Measurements from ENCODE around the gene RAD9A. TPM values are rescaled to one million over a fixed set of nuclear protein-coding genes. Genes with fewer than 3 reads are reported as not detected.

The RAD9A gene
- total and polyA plus RNA-seq, 2 experiments from 2014 or later = 13.9 to 17.0 TPM

- TF ChIP-seq EZH2phosphoT487 (IDR thresholded peaks at IDR 0.05; ENCODE audit: unreplicated experiment) (no peak), CTCF (conservative IDR thresholded peaks at IDR 0.05; ENCODE audit: low read depth in 2 of 2) (no peak), CREB1 (CRISPR knock-in tag; IDR thresholded peaks at IDR 0.05; ENCODE audit: low read depth) (no peak)
Observed at GRCh38 chr11:67433536-67434394, 42.0 kb downstream of the RAD9A start (continued).

GRCh38 chr11:67434395-67434881 is 42.7 kb downstream of the RAD9A start:
- H3K9me2 ChIP-seq (ENCODE audit: insufficient read depth) = no peaks in the 10 kb centered on the region
- no peak overlapping the region for H3K4me3 Mint-ChIP-seq
- no peak for DNase-seq (ENCODE audit: low spot score)
- H3K4me2 ChIP-seq = no peak overlapping the region
- H3F3A ChIP-seq (replicated peaks; ENCODE audit: low read depth) = peaks cover 7% of the 10 kb centered on the region; the same call in 1 of the 2 replicates
- no peak for ATAC-seq
- H3K4me1 ChIP-seq (ENCODE audit: insufficient read depth) = peaks cover 14% of the 10 kb centered on the region
- 0 out of 2 replicates have a peak, but pooled peaks cover 3% of the 10 kb centered on the region for H3K36me3 ChIP-seq (ENCODE audit: insufficient read depth)
- H3K36me3 Mint-ChIP-seq (ENCODE audit: low read depth) = peaks cover 29% of the 10 kb centered on the region
- H3K4me1 Mint-ChIP-seq = peaks cover 22% of the 10 kb centered on the region
- no peaks in the 10 kb centered on the region for H4K20me1 ChIP-seq (replicated peaks; ENCODE audit: insufficient read depth)
- peaks cover 8% of the 10 kb centered on the region for H3K27me3 Mint-ChIP-seq (ENCODE audit: insufficient read depth, low read depth, poor library complexity)
- H3K9me3 Mint-ChIP-seq = no peaks in the 10 kb centered on the region; the same call in 2 of the 3 replicates
- H3K27me3 ChIP-seq (ENCODE audit: insufficient read depth) = no peaks in the 10 kb centered on the region
- peaks cover under 1% of the 10 kb centered on the region for H3K79me2 ChIP-seq (replicated peaks; ENCODE audit: insufficient read depth)
- H3K4me3 ChIP-seq = no peak overlapping the region
- H3K27ac ChIP-seq (ENCODE audit: low read depth) = no peak overlapping the region
- no peak for TF ChIP-seq ZNF331 (CRISPR knock-in tag; IDR thresholded peaks at IDR 0.05; ENCODE audit: low read depth)
- no peak for TF ChIP-seq EZH2phosphoT487 (IDR thresholded peaks at IDR 0.05; ENCODE audit: unreplicated experiment)
- TF ChIP-seq EZH2 (IDR thresholded peaks at IDR 0.05; ENCODE audit: low read depth, unreplicated experiment) = no peak
- no peak overlapping the region for H2AFZ ChIP-seq
- no peak overlapping the region for H3K27ac Mint-ChIP-seq

DNA sequence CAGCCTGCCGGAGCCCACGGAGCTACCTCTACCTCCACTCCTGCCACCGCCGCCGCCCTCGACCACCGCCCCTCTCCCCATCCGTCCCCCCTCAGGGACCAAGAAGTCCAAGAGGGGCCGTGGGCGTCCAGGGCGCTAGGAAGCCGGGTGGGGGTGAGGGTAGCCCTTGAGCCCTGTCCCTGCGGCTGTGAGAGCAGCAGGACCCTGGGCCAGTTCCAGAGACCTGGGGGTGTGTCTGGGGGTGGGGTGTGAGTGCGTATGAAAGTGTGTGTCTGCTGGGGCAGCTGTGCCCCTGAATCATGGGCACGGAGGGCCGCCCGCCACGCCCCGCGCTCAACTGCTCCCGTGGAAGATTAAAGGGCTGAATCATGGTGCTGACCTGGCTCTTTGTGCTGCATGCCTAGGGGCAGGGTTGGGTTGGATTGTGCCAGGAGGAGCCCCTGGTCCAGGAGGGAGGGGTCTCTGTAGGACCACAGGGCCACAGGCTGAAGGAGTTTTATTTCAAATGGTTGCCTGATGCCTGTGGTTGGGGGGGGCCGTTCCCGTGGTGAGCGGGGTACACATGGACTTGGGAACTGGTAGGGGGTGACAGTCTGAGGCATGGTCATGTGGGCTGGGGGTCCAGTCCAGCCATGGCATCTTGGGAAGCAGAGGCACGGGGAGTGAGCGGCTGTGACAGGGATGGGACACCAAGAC is 43.4 kb downstream of the RAD9A start:
- Mint-ChIP-seq H3K4me3 (no peak overlapping the region; the same call in 2 of the 3 replicates), H3K36me3 (ENCODE audit: low read depth) (peaks cover 34% of the 10 kb centered on the region), H3K27me3 (ENCODE audit: insufficient read depth, low read depth, poor library complexity) (peaks cover 10% of the 10 kb centered on the region), H3K4me1 (peaks cover 23% of the 10 kb centered on the region), H3K27ac (peak overlapping the region; percentile 90), H3K9me3 (no peaks in the 10 kb centered on the region; the same call in 2 of the 3 replicates)
- H3F3A ChIP-seq (replicated peaks; ENCODE audit: low read depth) = 0 out of 2 replicates have a peak, but pooled peaks cover 12% of the 10 kb centered on the region
- H4K20me1 ChIP-seq (replicated peaks; ENCODE audit: insufficient read depth) = no peaks in the 10 kb centered on the region
- H3K27me3 ChIP-seq (ENCODE audit: insufficient read depth) = no peaks in the 10 kb centered on the region
- H3K27ac ChIP-seq (ENCODE audit: low read depth) = peak overlapping the region; percentile 88; the same call in 1 of the 2 replicates
- no peak overlapping the region for H2AFZ ChIP-seq
- H3K4me3 ChIP-seq = no peak overlapping the region
- ATAC-seq (no peak), DNase-seq (ENCODE audit: low spot score) (no peak)
- H3K4me2 ChIP-seq = no peak overlapping the region
- H3K79me2 ChIP-seq (replicated peaks; ENCODE audit: insufficient read depth) = no peaks in the 10 kb centered on the region
- TF ChIP-seq CREB1 (CRISPR knock-in tag; IDR thresholded peaks at IDR 0.05; ENCODE audit: low read depth) = no peak
- TF ChIP-seq, protein P1, sequence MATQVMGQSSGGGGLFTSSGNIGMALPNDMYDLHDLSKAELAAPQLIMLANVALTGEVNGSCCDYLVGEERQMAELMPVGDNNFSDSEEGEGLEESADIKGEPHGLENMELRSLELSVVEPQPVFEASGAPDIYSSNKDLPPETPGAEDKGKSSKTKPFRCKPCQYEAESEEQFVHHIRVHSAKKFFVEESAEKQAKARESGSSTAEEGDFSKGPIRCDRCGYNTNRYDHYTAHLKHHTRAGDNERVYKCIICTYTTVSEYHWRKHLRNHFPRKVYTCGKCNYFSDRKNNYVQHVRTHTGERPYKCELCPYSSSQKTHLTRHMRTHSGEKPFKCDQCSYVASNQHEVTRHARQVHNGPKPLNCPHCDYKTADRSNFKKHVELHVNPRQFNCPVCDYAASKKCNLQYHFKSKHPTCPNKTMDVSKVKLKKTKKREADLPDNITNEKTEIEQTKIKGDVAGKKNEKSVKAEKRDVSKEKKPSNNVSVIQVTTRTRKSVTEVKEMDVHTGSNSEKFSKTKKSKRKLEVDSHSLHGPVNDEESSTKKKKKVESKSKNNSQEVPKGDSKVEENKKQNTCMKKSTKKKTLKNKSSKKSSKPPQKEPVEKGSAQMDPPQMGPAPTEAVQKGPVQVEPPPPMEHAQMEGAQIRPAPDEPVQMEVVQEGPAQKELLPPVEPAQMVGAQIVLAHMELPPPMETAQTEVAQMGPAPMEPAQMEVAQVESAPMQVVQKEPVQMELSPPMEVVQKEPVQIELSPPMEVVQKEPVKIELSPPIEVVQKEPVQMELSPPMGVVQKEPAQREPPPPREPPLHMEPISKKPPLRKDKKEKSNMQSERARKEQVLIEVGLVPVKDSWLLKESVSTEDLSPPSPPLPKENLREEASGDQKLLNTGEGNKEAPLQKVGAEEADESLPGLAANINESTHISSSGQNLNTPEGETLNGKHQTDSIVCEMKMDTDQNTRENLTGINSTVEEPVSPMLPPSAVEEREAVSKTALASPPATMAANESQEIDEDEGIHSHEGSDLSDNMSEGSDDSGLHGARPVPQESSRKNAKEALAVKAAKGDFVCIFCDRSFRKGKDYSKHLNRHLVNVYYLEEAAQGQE (IDR thresholded peaks at IDR 0.05; ENCODE audit: unreplicated experiment) = no peak
- no peak for TF ChIP-seq NANOG (IDR thresholded peaks at IDR 0.05; ENCODE audit: borderline replicate concordance)
- TF ChIP-seq, protein P2, sequence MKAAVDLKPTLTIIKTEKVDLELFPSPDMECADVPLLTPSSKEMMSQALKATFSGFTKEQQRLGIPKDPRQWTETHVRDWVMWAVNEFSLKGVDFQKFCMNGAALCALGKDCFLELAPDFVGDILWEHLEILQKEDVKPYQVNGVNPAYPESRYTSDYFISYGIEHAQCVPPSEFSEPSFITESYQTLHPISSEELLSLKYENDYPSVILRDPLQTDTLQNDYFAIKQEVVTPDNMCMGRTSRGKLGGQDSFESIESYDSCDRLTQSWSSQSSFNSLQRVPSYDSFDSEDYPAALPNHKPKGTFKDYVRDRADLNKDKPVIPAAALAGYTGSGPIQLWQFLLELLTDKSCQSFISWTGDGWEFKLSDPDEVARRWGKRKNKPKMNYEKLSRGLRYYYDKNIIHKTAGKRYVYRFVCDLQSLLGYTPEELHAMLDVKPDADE (IDR thresholded peaks at IDR 0.05) = no peak
- TF ChIP-seq ZNF331 (CRISPR knock-in tag; IDR thresholded peaks at IDR 0.05; ENCODE audit: low read depth) = no peak
- 0 out of 2 replicates have a peak, but pooled peaks cover 3% of the 10 kb centered on the region for H3K36me3 ChIP-seq (ENCODE audit: insufficient read depth)
- H3K4me1 ChIP-seq (ENCODE audit: insufficient read depth) = peaks cover 14% of the 10 kb centered on the region
- no peaks in the 10 kb centered on the region for H3K9me2 ChIP-seq (ENCODE audit: insufficient read depth)

Data from GM23338 (cell line).